Heart left ventricle (tissue), 16 donors: ENCODE results near the gene PHF2. TPM values are rescaled to one million over a fixed set of nuclear protein-coding genes. Genes with fewer than 3 reads are reported as not detected.

Experiments
- ATAC-seq, 4 donors: fragments of 200-7000 bp; cut with Tn5 transposase; one replicate each; pipeline ENCODE4 v1.9.1; 2020 to 2022; ENCODE audit warnings: moderate library complexity in 4 of 4, mild to moderate bottlenecking in 3 of 4, moderate number of reproducible peaks in 1 of 4
- DNase-seq, 5 donors: peaks; one replicate each; pipeline ENCODE4 v3.0.0-alpha.2; 2020
- H3K27ac ChIP-seq, 12 donors: fragments of 200-600 bp; sonication (generic) in 4 of 12; one replicate each; pipeline versions ENCODE4 v1.5.0 to v1.8.0; 2016 to 2022; ENCODE audit warnings: mild to moderate bottlenecking in 2 of 12
- H3K27me3 ChIP-seq, 9 donors: fragments of 200-600 bp; sonication (generic) in 2 of 9; one replicate each; pipeline versions ENCODE4 v1.5.1 to v1.8.0; 2016 to 2022; ENCODE audit warnings: mild to moderate bottlenecking in 3 of 9
- H3K36me3 ChIP-seq, 9 donors: fragments of 200-600 bp; sonication (generic) in 2 of 9; one replicate each; pipeline versions ENCODE4 v1.5.0 to v1.8.0; 2018 to 2022; ENCODE audit warnings: mild to moderate bottlenecking in 2 of 9
- H3K4me1 ChIP-seq, 12 donors: fragments of 200-600 bp; sonication (generic) in 4 of 12; one replicate each; pipeline versions ENCODE4 v1.5.0 to v1.8.0; 2016 to 2022; ENCODE audit warnings: mild to moderate bottlenecking in 3 of 12
- H3K4me3 ChIP-seq, 12 donors: fragments of 200-600 bp; sonication (generic) in 4 of 12; one replicate each; pipeline versions ENCODE4 v1.5.0 to v1.8.0; 2017 to 2022; ENCODE audit warnings: mild to moderate bottlenecking in 9 of 12, moderate library complexity in 4 of 12
- H3K9me3 ChIP-seq, 12 donors: fragments of 200-600 bp; sonication (generic) in 4 of 12; one replicate each; pipeline versions ENCODE4 v1.5.0 to v1.8.0; 2016 to 2022; ENCODE audit warnings: mild to moderate bottlenecking in 1 of 12
- POLR2A ChIP-seq, 2 donors: fragments of 450-650 bp; IDR thresholded peaks; one replicate each; pipeline ENCODE4 v1.6.1; 2017; ENCODE audit warnings: antibody characterized with exemption in 2 of 2, mild to moderate bottlenecking in 2 of 2, moderate library complexity in 2 of 2
- WGBS, 4 donors: extraction: QIAGEN DNeasy Blood & Tissue Kit in 2 of 4; methylation state at CpG; one replicate each; pipeline versions ENCODE4 v1.1.5 to v1.1.7; 2013 to 2018; 5-methylcytosine and 5-hydroxymethylcytosine counted together
- intact Hi-C, 10 donors: fragments of 100-400 bp; cut with DNase I; formaldehyde crosslinking; loops; one replicate each; pipeline versions ENCODE4 v1.11.1 to v1.14.2; 2022
- polyA plus RNA-seq, 2 donors: library from polyadenylated mRNA; stranded (reverse); fragments of 200-250 nt; gene quantifications; one replicate each; pipeline ENCODE4 v1.2.3, GENCODE V29; 2013
- total RNA-seq, 9 donors: library from RNA; depleted of rRNA in 2 of 9; stranded (reverse); fragments of >200 nt in 2 of 9; fragmentation: NEBNext Ultra II Directional in 3 of 9; extraction: Animal tissue kit (Norgen Biotek cat#: 25700) in 3 of 9; gene quantifications; one replicate each; pipeline versions ENCODE4 v1.1.0 to v1.2.4, GENCODE V29; 2016 to 2023
- TF ChIP-seq, protein P1 (sequence below), 12 donors: fragments of 200-600 bp; sonication (generic) in 4 of 12; IDR thresholded peaks; one replicate each; pipeline versions ENCODE4 v1.5.0 to v1.8.0; 2018 to 2022; ENCODE audit warnings: antibody characterized with exemption in 12 of 12, mild to moderate bottlenecking in 5 of 12
- donor health status: ischemic (EF 13 %, LVEDD 7.1; RV severe dilation, severe dysfunction).
- donor health status: healthy with polysubstance abuse.
- donor health status: DM: no; HTN: yes; CAD: no.
- donor health status: DM: no; HTN: no; CAD: no.
- donor health status: ischemic (EF 25% LVEDD 6.9; RV normal size, moderate dysfunction).
- donor health status: ischemic (EF 25% LVEDD 5.7; RV mildly dilated, moderate dysfunction).
- donor health status: healthy.
- donor health status: DM: yes; HTN: yes; CAD: no.
- donor health status: ischemic (EF 35%, LVEDD 5.7; RV mildly dilated, moderate dysfunction).
- donor health status: nonischemic (EF 11% LVEDD 7.7; RV severe dilation, severe dysfunction).
- donor health status: DM: yes; HTN: yes; CAD: no.
- donor health status: PGD.
- donor health status: ischemic (EF 29% LVEDD 5.4; RV normal size, mild dysfunction).
- donor health status: nonischemic (EF 23%, LVEDD 6.1; RV moderate dilation, normal function).

Gene PHF2
- total and polyA plus RNA-seq, 11 donors, result 18.8 to 37.2 (median 22.1) TPM

DNA sequence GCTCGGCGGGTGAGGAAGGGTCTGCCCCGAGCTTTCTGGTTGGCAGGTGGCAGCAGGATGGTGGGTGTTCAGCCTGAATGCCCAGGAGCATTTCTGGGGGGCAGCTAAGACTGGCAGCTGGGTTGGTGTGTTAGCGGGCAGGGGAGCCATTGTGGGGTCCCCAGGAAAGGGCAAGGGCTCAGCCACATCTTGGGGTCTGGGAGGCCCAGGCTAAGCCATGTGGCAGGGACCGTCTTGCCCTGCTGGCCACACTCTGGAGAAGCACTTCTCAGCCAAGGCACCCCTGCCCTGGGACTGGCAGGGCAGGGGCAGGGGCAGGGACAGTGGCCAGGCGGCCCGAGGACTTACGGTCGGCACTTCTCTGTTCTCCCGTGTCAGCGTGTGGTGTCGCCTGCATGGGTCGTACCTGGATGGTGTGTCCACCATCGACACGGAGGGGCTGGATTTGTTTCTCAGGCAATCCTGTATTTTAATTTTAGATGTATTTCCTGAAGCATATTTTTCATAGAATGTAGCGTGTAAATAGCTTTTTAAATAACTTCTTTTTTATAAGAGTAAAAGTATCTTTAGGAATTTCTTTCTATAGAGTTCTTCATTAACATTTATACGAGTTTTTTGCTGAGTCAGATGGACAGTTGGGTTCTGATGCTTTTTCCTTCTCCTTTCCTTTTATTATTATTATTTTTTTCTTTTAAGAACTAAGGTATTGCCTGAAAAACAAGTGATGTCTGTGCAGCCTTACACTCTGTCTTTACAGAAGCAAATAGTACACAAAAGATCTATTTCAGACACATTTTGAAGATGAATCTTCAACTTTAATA lies 102.0 kb downstream of the PHF2 start:
- intact Hi-C loops, result no loop called here
- Histone ChIP-seq H3K27me3 (no peaks in the 10 kb centered on the region), H3K4me3 (no peak overlapping the region), H3K27ac (no peak overlapping the region), H3K9me3 (no peaks in the 10 kb centered on the region), H3K36me3 (peaks cover 0 to 56% (median 39%) of the 10 kb centered on the region in 9 donors), H3K4me1 (peaks cover 0 to 9% (median 0%) of the 10 kb centered on the region in 12 donors)
- DNase-seq (peak in 2 of 5 donors; percentile 4 to 7), ATAC-seq (no peak)
- WGBS, 4 donors, result 87 to 92% (median 91%) methylated on average over 16 to 17 of the region's 17 CpGs
- no peak for TF ChIP-seq POLR2A (IDR thresholded peaks at IDR 0.05)
- TF ChIP-seq, protein P1, sequence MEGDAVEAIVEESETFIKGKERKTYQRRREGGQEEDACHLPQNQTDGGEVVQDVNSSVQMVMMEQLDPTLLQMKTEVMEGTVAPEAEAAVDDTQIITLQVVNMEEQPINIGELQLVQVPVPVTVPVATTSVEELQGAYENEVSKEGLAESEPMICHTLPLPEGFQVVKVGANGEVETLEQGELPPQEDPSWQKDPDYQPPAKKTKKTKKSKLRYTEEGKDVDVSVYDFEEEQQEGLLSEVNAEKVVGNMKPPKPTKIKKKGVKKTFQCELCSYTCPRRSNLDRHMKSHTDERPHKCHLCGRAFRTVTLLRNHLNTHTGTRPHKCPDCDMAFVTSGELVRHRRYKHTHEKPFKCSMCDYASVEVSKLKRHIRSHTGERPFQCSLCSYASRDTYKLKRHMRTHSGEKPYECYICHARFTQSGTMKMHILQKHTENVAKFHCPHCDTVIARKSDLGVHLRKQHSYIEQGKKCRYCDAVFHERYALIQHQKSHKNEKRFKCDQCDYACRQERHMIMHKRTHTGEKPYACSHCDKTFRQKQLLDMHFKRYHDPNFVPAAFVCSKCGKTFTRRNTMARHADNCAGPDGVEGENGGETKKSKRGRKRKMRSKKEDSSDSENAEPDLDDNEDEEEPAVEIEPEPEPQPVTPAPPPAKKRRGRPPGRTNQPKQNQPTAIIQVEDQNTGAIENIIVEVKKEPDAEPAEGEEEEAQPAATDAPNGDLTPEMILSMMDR (IDR thresholded peaks at IDR 0.05), result no peak

DNA sequence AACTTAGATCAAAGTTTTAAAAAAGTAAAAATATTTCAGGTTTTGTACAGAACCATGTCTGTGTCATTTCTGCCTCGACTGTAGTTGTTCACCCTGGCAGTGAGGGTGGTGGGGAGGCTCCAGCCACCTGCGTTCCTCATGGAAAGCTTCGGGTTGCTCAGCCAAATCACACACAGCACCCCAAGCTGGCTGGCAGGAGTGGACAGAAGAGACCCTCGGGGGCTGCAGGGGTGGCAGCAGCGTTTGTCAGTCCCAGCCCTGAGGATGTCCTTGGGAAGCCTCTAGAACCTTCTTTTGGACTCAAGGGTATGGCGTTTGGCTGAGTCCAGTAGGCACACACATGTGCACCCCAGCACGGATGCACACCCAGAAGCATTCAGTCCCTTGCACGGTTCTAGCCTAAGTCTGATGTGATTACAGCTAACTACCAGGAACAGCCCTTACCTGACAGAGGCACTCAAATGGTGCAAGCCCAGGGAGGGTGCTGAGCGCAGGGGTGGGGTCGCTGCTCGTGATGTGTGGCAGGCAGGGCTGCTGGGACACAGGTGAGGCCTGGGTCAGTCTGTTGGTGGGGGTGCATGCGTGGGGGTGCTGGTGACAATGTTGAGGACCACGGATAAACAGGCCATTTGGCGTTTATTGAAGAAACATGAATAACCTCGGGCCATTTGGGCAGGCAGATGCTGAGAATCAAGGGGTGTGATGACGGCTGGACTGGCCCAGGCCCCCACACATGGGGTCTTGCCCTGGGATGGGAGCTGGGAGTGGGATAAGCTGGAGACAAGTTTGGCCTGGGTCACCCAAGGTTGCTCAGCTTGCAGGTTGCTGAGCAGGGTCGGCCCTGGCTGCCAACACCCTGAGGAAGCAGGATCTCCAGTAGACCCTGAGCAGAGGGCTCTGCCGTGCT lies 103.4 kb downstream of the PHF2 start:
- no peaks in the 10 kb centered on the region for H3K27me3 ChIP-seq
- H3K36me3 ChIP-seq, result peaks cover 0 to 43% (median 31%) of the 10 kb centered on the region in 9 donors
- DNase-seq (peak in 4 of 5 donors; percentile 6 to 40 (median 16)), ATAC-seq (no peak)
- intact Hi-C loops, result loop anchor here in 8 of 10 donors (2.0 to 10.0 kb wide), 5 partner anchors 283 to 538 kb away; no protein-coding TSS in a partner anchor
- peaks cover 0 to 5% (median 0%) of the 10 kb centered on the region in 12 donors for H3K4me1 ChIP-seq
- no peaks in the 10 kb centered on the region for H3K9me3 ChIP-seq
- H3K27ac ChIP-seq, result no peak overlapping the region
- H3K4me3 ChIP-seq, result no peak overlapping the region
- WGBS, 4 donors, result 78 to 84% (median 79%) methylated on average over 15 to 18 of the region's 18 CpGs
- TF ChIP-seq, protein P1 (IDR thresholded peaks at IDR 0.05), result no peak
- TF ChIP-seq POLR2A (IDR thresholded peaks at IDR 0.05), result no peak

DNA sequence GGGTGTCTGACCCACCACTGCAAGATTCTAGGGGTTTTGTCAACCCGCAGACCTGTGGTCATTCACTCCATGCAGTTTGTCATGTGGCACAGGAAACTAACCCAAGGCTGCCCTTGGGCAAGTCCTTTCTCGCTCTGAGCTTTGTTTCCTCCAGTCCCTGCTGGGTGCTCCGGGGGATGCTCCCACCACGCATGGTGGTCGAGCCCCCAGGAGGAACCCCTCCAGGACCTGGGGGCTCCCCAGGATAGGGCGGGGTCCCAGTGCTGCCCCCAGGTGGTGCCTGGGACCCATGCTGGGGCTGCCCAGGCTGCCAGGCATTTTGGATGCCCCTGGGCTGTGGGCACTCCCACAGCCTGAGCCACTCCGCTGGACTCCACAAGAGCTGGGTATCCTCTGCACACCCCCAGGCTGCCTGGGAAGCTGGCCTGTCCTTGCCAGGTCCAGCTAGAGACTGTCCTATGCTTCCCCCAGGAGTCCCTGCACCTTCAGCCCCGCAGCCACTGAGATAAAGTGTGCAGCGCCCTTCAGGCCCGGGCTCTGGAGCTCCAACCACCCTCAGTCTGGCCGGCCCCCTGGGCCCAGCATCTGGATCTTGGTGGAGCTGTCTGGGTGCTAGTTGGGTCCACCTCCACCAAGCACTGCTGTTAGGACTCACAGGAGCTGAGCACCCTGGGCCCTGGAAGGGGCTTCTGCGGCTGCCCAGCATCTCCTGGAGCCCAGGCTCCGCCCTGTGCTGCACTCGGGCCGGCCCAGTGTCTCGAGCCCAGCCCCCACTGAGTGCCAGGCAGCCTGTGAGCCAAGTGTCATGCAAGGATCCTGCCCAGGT lies 104.3 kb downstream of the PHF2 start:
- Histone ChIP-seq H3K4me3 (no peak overlapping the region), H3K27ac (no peak overlapping the region), H3K36me3 (peaks cover 0 to 34% (median 27%) of the 10 kb centered on the region in 9 donors), H3K27me3 (no peaks in the 10 kb centered on the region), H3K9me3 (no peaks in the 10 kb centered on the region), H3K4me1 (peaks cover 0 to 5% (median 0%) of the 10 kb centered on the region in 12 donors)
- ATAC-seq, result no peak
- WGBS, 4 donors, result 61 to 79% (median 77%) methylated on average over 8 to 16 of the region's 16 CpGs
- peak in 4 of 5 donors; percentile 4 to 56 (median 18) for DNase-seq
- TF ChIP-seq, protein P1 (IDR thresholded peaks at IDR 0.05), result peak in 1 of 12 donors; percentile 13
- no peak for TF ChIP-seq POLR2A (IDR thresholded peaks at IDR 0.05)
- intact Hi-C loops, result loop anchor here in 8 of 10 donors (2.0 to 10.0 kb wide), 5 partner anchors 282 to 537 kb away; no protein-coding TSS in a partner anchor
